HEK293 (cell line): ENCODE measurements around the gene ZNF764.

Source experiments
- CTCF ChIA-PET: fragments of 350-600 bp; formaldehyde crosslinking; extraction: SDS; loops from one replicate; lab custom pipeline; 2021; ENCODE audit warnings: antibody characterized with exemption; lab: Yijun Ruan, JAX
- POLR2A ChIA-PET: fragments of 300-600 bp; formaldehyde crosslinking; extraction: SDS; loops from one replicate; lab custom pipeline; 2020; ENCODE audit warnings: antibody characterized with exemption, inconsistent platforms; lab: Yijun Ruan, JAX
- H3K27ac ChIP-seq: fragments of 200-500 bp; sonication (Bioruptor generic); 2 replicates; pipeline ENCODE4 v1.5.1; 2014; ENCODE audit warnings: low read depth, low read length, control low read depth, inconsistent platforms; ENCODE audit errors: extremely low read depth
- H3K36me3 ChIP-seq, 2 experiments: fragments of 200-500 bp in 1 of 2; sonication (Bioruptor generic) in 1 of 2; 1 replicate in 1 of 2; 2 replicates in 1 of 2; pipeline ENCODE4 v1.5.1; 2014 to 2017; ENCODE audit warnings: inconsistent platforms in 2 of 2, low read length in 2 of 2; ENCODE audit not compliant: control insufficient read depth in 2 of 2, insufficient read depth in 1 of 2
- H3K4me1 ChIP-seq: fragments of 200-500 bp; sonication (Bioruptor generic); 2 replicates; pipeline ENCODE4 v1.5.1; 2014; ENCODE audit warnings: mild to moderate bottlenecking, low read length, inconsistent platforms; ENCODE audit not compliant: control insufficient read depth, insufficient read depth
- H3K4me3 ChIP-seq: 2 replicates; pipeline ENCODE4 v1.5.1; 2011; ENCODE audit warnings: low read depth, mild to moderate bottlenecking, control low read depth, low read length, moderate library complexity
- H3K9me3 ChIP-seq: fragments of 200-500 bp; sonication (Bioruptor generic); 2 replicates; pipeline ENCODE4 v1.5.1; 2014; ENCODE audit warnings: low read depth, low read length, inconsistent platforms; ENCODE audit not compliant: control insufficient read depth, insufficient read depth
- GLIS2 ChIP-seq: fragments of 450-650 bp; formaldehyde crosslinking; IDR thresholded peaks from 2 replicates; pipeline ENCODE4 v1.5.1; 2016; ENCODE audit warnings: missing biosample characterization, missing genetic modification characterization
- HOXC10 ChIP-seq: sonication (generic); formaldehyde crosslinking; IDR thresholded peaks from 2 replicates; pipeline ENCODE4 v1.8.1; 2023; ENCODE audit warnings: mild to moderate bottlenecking, missing genetic modification reagents
- KLF10 ChIP-seq: fragments of 450-650 bp; IDR thresholded peaks from 2 replicates; pipeline ENCODE4 v1.5.1; 2018; ENCODE audit warnings: missing biosample characterization, mild to moderate bottlenecking, missing genetic modification characterization
- KLF9 ChIP-seq: fragments of 450-650 bp; formaldehyde crosslinking; IDR thresholded peaks from 2 replicates; pipeline ENCODE4 v1.5.1; 2016; ENCODE audit warnings: missing biosample characterization, missing genetic modification characterization, low read depth
- MYNN ChIP-seq: fragments of 450-650 bp; formaldehyde crosslinking; IDR thresholded peaks from 2 replicates; pipeline ENCODE4 v1.5.1; 2016; ENCODE audit warnings: missing biosample characterization, missing genetic modification characterization, borderline replicate concordance
- PRDM4 ChIP-seq: fragments of 450-650 bp; formaldehyde crosslinking; IDR thresholded peaks from 2 replicates; pipeline ENCODE4 v1.5.1; 2017; ENCODE audit warnings: missing biosample characterization, missing genetic modification characterization
- RBAK ChIP-seq: fragments of 450-650 bp; formaldehyde crosslinking; IDR thresholded peaks from 2 replicates; pipeline ENCODE4 v1.5.1; 2016; ENCODE audit warnings: missing biosample characterization, missing genetic modification characterization
- SETDB1 ChIP-seq: IDR thresholded peaks from one replicate; pipeline ENCODE4 v1.6.1; 2017; ENCODE audit warnings: mild to moderate bottlenecking, low read length, moderate library complexity, mixed read lengths; ENCODE audit not compliant: insufficient read length
- YY2 ChIP-seq: fragments of 450-650 bp; formaldehyde crosslinking; IDR thresholded peaks from 2 replicates; pipeline ENCODE4 v1.5.1; 2016; ENCODE audit warnings: missing biosample characterization, missing genetic modification characterization
- ZBTB48 ChIP-seq: fragments of 450-650 bp; formaldehyde crosslinking; IDR thresholded peaks from 2 replicates; pipeline ENCODE4 v1.5.1; 2016; ENCODE audit warnings: missing biosample characterization, missing genetic modification characterization
- ZIC2 ChIP-seq: fragments of 450-650 bp; formaldehyde crosslinking; IDR thresholded peaks from 2 replicates; pipeline ENCODE4 v1.5.1; 2016; ENCODE audit warnings: missing biosample characterization, missing genetic modification characterization
- ZNF184 ChIP-seq: fragments of 450-650 bp; IDR thresholded peaks from 2 replicates; pipeline ENCODE4 v1.5.1; 2018; ENCODE audit warnings: missing biosample characterization, mild to moderate bottlenecking, missing genetic modification characterization
- ZNF302 ChIP-seq: fragments of 450-650 bp; formaldehyde crosslinking; IDR thresholded peaks from 2 replicates; pipeline ENCODE4 v1.5.1; 2016; ENCODE audit warnings: missing biosample characterization, missing genetic modification characterization, low read depth
- ZNF311 ChIP-seq: fragments of 450-650 bp; formaldehyde crosslinking; IDR thresholded peaks from 2 replicates; pipeline ENCODE4 v1.5.1; 2017; ENCODE audit warnings: missing biosample characterization, missing genetic modification characterization, borderline replicate concordance
- ZNF324 ChIP-seq: fragments of 450-650 bp; formaldehyde crosslinking; IDR thresholded peaks from 2 replicates; pipeline ENCODE4 v1.5.1; 2016; ENCODE audit warnings: missing biosample characterization, missing genetic modification characterization
- ZNF341 ChIP-seq: fragments of 450-650 bp; formaldehyde crosslinking; IDR thresholded peaks from 2 replicates; pipeline ENCODE4; 2016; ENCODE audit warnings: low read depth, missing biosample characterization, missing genetic modification characterization
- ZNF544 ChIP-seq: fragments of 450-650 bp; formaldehyde crosslinking; IDR thresholded peaks from 2 replicates; pipeline ENCODE4 v1.5.0; 2017; ENCODE audit warnings: missing biosample characterization, missing genetic modification characterization
- ZNF585B ChIP-seq: fragments of 450-650 bp; formaldehyde crosslinking; IDR thresholded peaks from 2 replicates; pipeline ENCODE4 v1.5.1; 2016; ENCODE audit warnings: missing biosample characterization, missing genetic modification characterization
- ZNF624 ChIP-seq: fragments of 450-650 bp; formaldehyde crosslinking; IDR thresholded peaks from 2 replicates; pipeline ENCODE4 v1.5.1; 2017; ENCODE audit warnings: missing biosample characterization, missing genetic modification characterization
- ZNF658 ChIP-seq: fragments of 450-650 bp; formaldehyde crosslinking; IDR thresholded peaks from 2 replicates; pipeline ENCODE4; 2016; ENCODE audit warnings: missing biosample characterization, missing genetic modification characterization
- ZNF677 ChIP-seq: fragments of 450-650 bp; IDR thresholded peaks from 2 replicates; pipeline ENCODE4 v1.5.0; 2018; ENCODE audit warnings: missing biosample characterization, mild to moderate bottlenecking, missing genetic modification characterization, moderate library complexity
- ZNF776 ChIP-seq: fragments of 450-650 bp; formaldehyde crosslinking; IDR thresholded peaks from 2 replicates; pipeline ENCODE4 v1.5.0; 2017; ENCODE audit warnings: missing biosample characterization, missing genetic modification characterization, borderline replicate concordance
- ZNF791 ChIP-seq: fragments of 450-650 bp; formaldehyde crosslinking; IDR thresholded peaks from 2 replicates; pipeline ENCODE4 v1.5.1; 2016; ENCODE audit warnings: missing biosample characterization, missing genetic modification characterization
- TF ChIP-seq, protein P1 (sequence below): fragments of 450-650 bp; formaldehyde crosslinking; IDR thresholded peaks from 2 replicates; pipeline ENCODE4 v1.5.1; 2016; ENCODE audit warnings: missing biosample characterization, missing genetic modification characterization, borderline replicate concordance
- TF ChIP-seq, protein P2 (sequence below): fragments of 450-650 bp; formaldehyde crosslinking; IDR thresholded peaks from 2 replicates; pipeline ENCODE4 v1.5.1; 2016; ENCODE audit warnings: missing biosample characterization, missing genetic modification characterization, low read depth
- TF ChIP-seq, protein P3 (sequence below): fragments of 450-650 bp; formaldehyde crosslinking; IDR thresholded peaks from 2 replicates; pipeline ENCODE4 v1.5.1; 2016; ENCODE audit warnings: missing biosample characterization, missing genetic modification characterization
- TF ChIP-seq, protein P4 (sequence below): fragments of 450-650 bp; formaldehyde crosslinking; IDR thresholded peaks from 2 replicates; pipeline ENCODE4 v1.5.1; 2017; ENCODE audit warnings: missing biosample characterization, missing genetic modification characterization

Gene ZNF764

GRCh38 chr16:30559690-30560089, 1.5 kb upstream of the ZNF764 start:
- Histone ChIP-seq H3K4me3 (no peak overlapping the region), H3K9me3 (no peaks in the 10 kb centered on the region), H3K4me1 (peaks cover 2% of the 10 kb centered on the region; the same call in 1 of the 2 replicates), H3K36me3 (peaks cover 2 to 17% of the 10 kb centered on the region in 2 experiments; a peak in 2 of 3 replicates), H3K27ac (no peak overlapping the region)
- CTCF ChIA-PET, result interaction anchor here (1.5 kb wide), 1 partner anchor 38 kb away, joined by 6 read pairs; no protein-coding TSS in a partner anchor
- POLR2A ChIA-PET, result interaction anchor here (2.9 kb wide), 1 partner anchor 12 kb away, joined by 69 read pairs; the partner anchor contains the start of gene ZNF688
- TF ChIP-seq ZIC2 (tag by site-specific recombination) (no peak), ZNF311 (tag by site-specific recombination) (no peak), ZNF302 (tag by site-specific recombination) (no peak), YY2 (no peak), SETDB1 (no peak), ZNF341 (tag by site-specific recombination) (no peak), ZNF585B (tag by site-specific recombination) (no peak), ZNF791 (tag by site-specific recombination) (no peak), GLIS2 (tag by site-specific recombination) (no peak), RBAK (no peak), ZNF184 (no peak), ZNF658 (tag by site-specific recombination) (no peak), ZNF776 (tag by site-specific recombination) (no peak), KLF9 (no peak), KLF10 (no peak), MYNN (tag by site-specific recombination) (no peak)
- TF ChIP-seq, protein P1, sequence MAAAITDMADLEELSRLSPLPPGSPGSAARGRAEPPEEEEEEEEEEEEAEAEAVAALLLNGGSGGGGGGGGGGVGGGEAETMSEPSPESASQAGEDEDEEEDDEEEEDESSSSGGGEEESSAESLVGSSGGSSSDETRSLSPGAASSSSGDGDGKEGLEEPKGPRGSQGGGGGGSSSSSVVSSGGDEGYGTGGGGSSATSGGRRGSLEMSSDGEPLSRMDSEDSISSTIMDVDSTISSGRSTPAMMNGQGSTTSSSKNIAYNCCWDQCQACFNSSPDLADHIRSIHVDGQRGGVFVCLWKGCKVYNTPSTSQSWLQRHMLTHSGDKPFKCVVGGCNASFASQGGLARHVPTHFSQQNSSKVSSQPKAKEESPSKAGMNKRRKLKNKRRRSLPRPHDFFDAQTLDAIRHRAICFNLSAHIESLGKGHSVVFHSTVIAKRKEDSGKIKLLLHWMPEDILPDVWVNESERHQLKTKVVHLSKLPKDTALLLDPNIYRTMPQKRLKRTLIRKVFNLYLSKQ (tag by site-specific recombination), result no peak
- TF ChIP-seq, protein P2, sequence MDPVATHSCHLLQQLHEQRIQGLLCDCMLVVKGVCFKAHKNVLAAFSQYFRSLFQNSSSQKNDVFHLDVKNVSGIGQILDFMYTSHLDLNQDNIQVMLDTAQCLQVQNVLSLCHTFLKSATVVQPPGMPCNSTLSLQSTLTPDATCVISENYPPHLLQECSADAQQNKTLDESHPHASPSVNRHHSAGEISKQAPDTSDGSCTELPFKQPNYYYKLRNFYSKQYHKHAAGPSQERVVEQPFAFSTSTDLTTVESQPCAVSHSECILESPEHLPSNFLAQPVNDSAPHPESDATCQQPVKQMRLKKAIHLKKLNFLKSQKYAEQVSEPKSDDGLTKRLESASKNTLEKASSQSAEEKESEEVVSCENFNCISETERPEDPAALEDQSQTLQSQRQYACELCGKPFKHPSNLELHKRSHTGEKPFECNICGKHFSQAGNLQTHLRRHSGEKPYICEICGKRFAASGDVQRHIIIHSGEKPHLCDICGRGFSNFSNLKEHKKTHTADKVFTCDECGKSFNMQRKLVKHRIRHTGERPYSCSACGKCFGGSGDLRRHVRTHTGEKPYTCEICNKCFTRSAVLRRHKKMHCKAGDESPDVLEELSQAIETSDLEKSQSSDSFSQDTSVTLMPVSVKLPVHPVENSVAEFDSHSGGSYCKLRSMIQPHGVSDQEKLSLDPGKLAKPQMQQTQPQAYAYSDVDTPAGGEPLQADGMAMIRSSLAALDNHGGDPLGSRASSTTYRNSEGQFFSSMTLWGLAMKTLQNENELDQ (tag by site-specific recombination), result no peak

- Histone ChIP-seq H3K4me3 (peak overlapping the region; percentile 3; the same call in 1 of the 2 replicates), H3K27ac (peak overlapping the region; percentile 98), H3K9me3 (no peaks in the 10 kb centered on the region), H3K4me1 (peaks cover 2% of the 10 kb centered on the region; the same call in 1 of the 2 replicates), H3K36me3 (peaks cover 9 to 26% of the 10 kb centered on the region in 2 experiments; a peak in 2 of 3 replicates)
- ChIA-PET POLR2A (interaction anchor here (0.6 to 3.9 kb wide), 20 partner anchors 9 to 224 kb away, joined by 3 to 69 read pairs (median 10); partner anchors contain the start of genes DCTPP1, PRR14, ZNF688 and ZNF689), CTCF (interaction anchor here (0.7 to 2.0 kb wide), 9 partner anchors 13 to 135 kb away, joined by 3 to 6 read pairs (median 4); no protein-coding TSS in a partner anchor)
- TF ChIP-seq ZBTB48 (tag by site-specific recombination) (no peak), HOXC10 (CRISPR knock-in tag) (no peak), ZNF624 (no peak), ZNF324 (no peak), ZNF544 (tag by site-specific recombination) (no peak), PRDM4 (tag by site-specific recombination) (no peak), ZNF677 (tag by site-specific recombination) (no peak)
- TF ChIP-seq, protein P3, sequence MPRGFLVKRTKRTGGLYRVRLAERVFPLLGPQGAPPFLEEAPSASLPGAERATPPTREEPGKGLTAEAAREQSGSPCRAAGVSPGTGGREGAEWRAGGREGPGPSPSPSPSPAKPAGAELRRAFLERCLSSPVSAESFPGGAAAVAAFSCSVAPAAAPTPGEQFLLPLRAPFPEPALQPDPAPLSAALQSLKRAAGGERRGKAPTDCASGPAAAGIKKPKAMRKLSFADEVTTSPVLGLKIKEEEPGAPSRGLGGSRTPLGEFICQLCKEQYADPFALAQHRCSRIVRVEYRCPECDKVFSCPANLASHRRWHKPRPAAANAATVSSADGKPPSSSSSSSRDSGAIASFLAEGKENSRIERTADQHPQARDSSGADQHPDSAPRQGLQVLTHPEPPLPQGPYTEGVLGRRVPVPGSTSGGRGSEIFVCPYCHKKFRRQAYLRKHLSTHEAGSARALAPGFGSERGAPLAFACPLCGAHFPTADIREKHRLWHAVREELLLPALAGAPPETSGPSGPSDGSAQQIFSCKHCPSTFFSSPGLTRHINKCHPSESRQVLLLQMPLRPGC (tag by site-specific recombination), result 0 out of 2 replicates have a peak, but pooled peaks have one; percentile 40
- TF ChIP-seq, protein P4, sequence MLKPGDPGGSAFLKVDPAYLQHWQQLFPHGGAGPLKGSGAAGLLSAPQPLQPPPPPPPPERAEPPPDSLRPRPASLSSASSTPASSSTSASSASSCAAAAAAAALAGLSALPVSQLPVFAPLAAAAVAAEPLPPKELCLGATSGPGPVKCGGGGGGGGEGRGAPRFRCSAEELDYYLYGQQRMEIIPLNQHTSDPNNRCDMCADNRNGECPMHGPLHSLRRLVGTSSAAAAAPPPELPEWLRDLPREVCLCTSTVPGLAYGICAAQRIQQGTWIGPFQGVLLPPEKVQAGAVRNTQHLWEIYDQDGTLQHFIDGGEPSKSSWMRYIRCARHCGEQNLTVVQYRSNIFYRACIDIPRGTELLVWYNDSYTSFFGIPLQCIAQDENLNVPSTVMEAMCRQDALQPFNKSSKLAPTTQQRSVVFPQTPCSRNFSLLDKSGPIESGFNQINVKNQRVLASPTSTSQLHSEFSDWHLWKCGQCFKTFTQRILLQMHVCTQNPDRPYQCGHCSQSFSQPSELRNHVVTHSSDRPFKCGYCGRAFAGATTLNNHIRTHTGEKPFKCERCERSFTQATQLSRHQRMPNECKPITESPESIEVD, result no peak
These were observed 709 bp upstream of the ZNF764 start for GRCh38 chr16:30558789-30559377.
